GM18861 (cell line): ENCODE measurements around the gene PLCD3.

ENCODE experiments used
- ATAC-seq: cut with Tn5 transposase; IDR thresholded peaks from one replicate; pipeline ENCODE4 v1.9.1; 2021; ENCODE audit not compliant: unreplicated experiment

Gene PLCD3

DNA sequence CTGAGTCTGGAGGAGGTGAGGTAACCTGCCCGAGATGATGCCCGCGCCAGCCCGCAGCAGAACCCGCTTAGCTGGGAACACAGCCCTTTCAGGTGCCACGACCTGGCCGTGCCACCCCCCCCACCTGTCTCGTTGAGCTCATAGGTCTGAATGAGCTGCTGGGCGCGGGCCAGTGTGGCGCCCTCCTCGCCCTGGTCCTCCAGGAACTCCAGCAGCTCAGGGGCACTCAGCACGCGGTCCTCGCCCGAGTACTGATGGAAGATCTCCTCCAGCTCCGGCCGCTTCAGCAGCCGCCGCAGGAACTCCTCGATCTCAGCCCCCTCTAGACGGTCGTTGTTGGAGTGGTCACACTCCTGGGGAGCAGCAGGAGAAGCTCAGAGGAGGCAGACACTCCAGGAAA lies 13.6 kb downstream of the PLCD3 start:
- no peak for ATAC-seq

DNA sequence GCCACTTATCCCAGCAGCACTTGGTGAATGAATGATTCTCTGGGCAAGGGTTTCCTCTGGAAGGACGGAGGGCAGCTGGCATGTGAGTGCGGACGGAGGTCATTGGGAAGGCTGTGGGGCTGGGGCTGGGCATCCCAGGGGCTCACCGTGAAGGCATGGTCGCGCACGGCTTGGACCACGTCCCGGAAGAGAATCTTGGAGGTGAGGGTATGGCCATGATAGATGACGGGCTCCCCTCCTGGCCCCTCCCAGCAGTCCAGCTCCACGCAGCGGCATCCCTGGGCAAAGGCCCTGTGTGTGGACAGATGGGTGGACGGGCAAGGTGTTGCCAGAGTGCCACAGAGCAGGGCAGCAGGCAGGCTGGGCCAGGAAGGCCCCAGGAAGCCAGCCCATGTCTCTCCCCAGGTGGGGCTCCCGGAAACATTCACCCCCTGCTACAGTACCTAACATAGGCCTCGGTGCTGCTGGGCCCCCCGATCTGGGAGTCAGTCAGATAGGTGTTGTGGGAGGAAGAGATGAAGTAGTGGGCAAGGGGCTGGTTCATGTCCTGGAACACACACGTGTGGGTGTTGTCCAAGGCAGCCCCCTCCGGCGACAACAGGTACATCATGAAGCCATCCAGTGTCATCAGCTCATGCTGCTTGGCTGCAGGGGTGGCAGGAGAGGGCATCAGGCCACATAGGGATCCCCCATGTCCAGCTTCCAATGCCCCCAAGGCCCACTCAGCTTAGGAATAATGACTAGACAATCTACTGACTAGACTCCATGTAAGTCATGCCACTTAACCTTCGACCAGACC lies 14.3 kb downstream of the PLCD3 start:
- ATAC-seq = no peak

DNA sequence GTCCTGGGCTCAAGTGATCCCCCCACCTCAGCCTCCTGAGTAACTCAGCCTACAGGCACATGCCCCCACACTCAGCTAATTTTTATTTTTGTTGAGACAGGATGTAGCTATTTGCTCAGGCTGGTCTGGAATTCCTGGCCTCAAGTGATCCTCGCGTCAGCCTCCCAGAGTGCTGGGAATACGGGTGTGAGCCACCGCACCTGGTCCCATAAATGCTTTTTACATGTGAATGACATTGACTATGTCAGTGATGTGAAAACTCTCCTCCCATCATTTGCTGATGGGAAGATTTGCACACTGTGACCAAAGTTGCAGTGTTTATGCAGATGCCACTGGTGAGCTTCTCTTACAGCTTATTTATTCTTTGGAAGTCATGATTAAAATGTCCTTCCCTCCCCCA lies 15.0 kb downstream of the PLCD3 start:
- ATAC-seq = no peak

DNA sequence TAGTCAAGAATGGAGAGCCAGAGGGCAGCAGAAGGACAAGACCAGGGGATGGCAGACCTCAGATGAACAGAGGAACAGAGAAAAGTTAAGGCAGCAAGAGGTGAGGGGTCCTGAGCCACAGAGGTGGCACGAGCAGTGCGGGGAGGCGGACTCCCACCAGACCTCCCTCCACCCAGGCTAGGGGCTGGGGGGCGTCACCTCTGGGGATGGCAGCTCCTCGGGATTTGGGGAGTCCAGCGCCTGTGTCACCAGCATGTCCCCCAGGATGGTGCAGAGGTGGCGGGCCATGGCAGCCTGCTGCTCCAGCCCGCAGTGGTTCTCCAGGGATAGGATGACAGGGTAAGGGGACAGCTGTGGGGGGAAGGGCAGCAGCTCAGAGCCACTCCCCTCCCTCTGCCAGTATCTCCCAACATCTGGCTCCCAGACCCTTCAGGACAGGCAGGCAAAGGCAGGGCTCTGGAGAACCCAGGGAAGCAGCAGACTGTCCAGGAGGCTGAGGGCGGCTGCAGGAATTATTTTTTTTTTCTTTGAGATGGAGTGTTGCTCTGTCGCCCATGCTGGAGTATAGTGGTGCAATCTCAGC lies 15.8 kb downstream of the PLCD3 start:
- no peak for ATAC-seq

DNA sequence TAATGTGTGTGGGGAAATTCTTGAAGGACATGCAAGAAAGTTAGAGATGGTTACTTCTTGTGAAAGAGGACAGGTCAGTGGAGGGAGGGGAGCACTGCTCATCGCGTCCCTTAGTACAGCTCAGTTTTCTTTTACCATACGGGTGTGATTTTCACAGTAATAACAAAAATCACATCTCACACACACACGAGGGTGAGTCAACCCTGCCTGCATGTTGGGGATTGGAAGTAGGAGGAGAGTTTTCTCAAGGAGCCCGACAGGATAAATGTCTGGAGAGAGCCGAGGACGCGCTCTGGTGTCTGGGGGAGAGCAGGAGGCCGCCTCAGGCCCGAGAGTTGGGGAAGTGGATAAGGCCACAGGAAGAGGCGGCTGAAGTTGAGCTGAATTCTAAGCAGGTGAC lies 16.4 kb downstream of the PLCD3 start:
- no peak for ATAC-seq

DNA sequence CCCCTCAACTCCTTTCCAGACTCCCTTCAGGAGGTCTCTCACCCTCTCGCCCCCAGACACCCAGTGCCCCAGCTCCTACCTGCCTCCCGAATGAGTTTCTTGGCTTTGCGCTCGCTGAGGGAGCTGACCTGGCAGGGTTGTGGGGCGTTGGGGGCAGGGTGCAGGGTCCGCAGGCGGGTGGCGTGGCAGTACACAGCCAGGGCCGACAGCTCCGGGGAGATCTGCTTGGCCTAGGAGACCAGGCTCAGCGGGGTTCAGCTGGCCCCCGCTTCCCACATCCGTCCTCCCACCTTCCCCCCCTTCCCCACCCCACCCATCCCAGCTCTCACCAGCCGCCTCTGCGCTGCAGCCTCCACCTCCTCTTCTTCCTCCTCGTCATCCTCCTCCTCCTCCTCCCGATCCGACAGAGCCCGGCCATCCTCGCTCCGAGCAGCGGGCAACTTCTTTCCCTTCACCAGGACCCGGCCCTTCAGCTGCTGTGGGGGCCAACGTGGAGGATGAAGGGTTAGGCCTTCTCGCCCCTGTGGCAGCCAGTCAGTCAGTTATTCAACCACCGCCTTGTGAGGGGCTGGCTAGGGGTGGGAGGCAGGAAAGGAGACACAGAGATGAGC lies 17.2 kb downstream of the PLCD3 start:
- ATAC-seq = no peak

DNA sequence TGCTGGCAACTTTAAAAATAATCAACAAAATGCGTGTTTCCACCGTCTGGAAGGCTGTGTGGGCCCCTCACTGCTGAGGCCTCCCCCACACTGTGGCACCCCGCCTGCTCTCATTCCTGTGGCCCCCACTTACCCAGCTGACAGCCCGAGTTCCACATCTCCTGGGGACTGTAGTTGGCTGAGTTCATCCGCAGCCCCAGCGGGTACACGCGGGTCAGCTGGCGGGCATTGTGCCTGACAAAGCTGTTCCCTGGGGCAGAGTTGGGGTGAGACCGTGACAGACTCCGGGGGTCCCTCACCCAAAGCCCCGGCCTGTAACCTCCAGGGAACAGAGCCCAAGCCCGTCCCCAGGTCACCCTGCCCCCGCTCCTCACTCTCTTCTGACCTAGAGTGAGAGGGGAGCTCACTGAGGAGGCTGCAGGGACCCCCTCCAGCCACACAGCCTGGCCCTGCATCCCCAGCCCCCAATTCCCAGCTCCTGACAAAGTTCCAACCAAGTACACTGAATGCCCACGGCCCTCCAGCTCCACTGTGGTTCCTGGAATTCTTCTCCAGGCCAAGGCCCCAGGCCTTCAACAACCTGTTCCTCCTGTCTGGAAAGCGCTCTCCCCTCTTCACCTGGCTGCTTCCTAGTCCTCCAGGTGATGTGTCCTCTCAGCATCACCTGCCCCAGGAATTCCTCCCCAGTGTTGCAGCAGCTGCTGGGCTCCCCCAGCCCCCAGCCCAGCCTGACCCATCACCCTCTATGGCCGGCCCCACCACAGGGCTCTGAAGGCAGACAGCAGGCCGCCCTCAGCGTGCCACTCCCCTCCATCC lies 18.0 kb downstream of the PLCD3 start:
- ATAC-seq = no peak

DNA sequence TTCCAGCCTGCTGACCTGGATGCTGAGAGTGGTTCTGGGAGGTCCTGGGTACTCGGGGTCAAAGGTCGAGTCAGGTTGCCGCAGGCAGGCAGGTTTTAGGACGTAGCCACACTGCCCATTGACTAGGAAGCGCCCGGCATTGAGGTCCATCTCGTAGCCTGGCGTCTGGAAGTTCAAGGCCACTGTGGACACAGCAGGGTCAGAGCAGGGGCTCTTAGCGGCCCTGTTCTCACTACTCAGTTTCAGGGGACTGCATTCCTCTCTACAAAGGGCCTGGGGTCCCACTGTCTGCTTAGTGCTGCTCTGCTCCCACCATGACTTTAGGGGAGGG lies 18.9 kb downstream of the PLCD3 start:
- no peak for ATAC-seq

DNA sequence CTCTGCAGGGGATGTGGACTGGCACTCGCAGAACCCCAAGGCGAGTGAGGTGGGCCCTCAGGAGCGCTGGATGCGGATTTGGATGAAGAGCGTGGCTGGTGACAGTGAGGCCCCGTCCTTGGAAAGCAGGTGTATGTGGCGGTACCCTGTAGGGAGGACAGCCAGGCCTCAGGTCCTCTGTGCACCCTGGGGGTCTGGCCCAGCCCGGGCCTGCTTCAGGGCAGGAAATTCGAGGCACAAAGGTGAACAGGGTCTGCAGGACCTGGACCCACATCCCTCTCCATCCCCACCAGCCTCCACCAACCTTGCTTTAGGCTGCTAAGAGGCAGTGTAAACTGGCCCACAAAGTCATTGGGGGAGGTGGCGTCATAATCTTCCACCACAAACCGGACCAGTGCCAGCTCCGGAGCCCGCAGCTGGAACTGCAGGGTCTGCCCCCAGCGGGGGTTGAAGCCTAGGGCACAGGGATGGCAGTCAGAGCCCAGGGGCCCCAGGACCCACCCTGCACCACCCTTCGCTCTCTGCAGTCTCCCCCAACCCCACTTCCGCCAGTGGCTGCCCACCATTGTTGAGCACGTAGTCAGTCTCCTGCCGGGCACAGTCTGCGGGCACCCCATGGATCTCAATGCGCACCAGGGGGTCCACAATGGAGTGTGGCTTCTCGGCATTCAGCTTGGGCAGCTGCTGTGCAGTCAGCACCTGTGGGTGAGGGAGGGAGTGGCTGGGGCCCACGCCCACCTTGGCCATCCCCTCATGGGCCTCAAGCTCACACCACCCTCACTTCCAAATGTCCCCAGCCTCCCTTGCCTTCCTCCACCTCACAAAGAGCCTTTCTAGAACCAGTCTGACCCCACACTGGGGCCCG lies 19.5 kb downstream of the PLCD3 start:
- no peak for ATAC-seq

DNA sequence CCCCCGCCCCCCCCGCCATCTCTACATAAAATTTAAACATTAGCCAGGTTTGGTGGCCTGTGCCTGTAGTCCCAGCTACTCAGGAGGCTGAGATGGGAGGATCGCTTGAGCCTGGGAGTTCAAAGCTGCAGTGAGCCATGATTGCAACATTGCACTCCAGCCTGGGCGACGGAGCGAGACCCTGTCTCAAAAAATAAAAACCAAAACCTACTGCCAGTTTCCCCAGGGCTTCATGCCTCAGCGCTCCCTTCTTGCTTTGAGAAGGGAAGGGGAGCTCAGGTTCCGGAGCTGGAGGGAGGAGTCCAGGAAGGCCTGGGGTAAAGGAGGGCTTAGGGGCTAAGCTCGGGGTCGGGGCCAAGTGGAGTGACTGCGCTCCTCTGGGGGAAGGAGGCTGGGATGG lies 20.5 kb downstream of the PLCD3 start:
- no peak for ATAC-seq

DNA sequence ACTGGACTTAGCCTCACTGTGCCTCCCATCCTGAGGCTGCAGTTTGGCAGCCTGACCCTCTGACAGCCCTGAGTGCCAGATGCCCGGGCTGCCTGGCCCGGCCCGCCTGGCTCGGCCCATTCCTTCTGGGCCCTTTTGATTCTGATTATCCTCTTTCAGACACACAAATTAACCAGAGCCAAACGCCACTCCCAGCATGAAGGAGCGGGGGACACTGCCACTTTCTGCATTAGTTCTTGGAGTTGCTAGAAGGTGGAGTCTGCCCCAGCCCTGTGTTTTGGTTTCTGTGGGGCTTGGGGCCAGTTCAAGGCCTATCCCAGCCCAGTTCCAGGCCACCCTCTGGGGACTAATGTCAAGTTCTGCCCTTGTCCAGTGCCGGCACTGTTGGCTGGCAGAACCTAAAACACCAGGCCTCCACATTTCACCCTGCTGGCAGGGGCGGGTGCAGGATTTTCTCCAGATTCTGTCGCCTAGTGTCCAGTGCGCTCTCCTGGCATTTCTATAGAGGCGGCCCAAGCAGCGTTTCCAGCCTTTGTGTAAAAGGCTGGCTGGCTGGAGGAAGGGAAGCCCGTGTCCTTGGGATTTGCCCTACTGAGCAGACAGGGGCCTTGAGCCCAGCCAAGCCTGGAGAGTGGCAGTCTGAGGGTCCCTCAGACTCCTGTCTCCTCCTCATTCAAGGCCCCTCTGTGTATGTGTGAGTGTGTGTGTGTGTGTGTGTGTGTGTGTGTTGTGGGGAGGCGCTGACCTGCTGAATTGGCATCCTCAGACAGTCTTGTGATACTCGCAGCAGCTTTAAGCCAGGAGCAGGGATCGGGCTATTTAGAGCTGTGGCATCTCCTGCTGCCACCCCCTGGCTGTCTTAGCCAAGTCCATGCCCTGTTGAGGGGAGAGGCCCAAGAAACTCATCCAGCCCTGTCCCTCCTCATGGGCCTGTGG lies 21.4 kb downstream of the PLCD3 start:
- no peak for ATAC-seq

DNA sequence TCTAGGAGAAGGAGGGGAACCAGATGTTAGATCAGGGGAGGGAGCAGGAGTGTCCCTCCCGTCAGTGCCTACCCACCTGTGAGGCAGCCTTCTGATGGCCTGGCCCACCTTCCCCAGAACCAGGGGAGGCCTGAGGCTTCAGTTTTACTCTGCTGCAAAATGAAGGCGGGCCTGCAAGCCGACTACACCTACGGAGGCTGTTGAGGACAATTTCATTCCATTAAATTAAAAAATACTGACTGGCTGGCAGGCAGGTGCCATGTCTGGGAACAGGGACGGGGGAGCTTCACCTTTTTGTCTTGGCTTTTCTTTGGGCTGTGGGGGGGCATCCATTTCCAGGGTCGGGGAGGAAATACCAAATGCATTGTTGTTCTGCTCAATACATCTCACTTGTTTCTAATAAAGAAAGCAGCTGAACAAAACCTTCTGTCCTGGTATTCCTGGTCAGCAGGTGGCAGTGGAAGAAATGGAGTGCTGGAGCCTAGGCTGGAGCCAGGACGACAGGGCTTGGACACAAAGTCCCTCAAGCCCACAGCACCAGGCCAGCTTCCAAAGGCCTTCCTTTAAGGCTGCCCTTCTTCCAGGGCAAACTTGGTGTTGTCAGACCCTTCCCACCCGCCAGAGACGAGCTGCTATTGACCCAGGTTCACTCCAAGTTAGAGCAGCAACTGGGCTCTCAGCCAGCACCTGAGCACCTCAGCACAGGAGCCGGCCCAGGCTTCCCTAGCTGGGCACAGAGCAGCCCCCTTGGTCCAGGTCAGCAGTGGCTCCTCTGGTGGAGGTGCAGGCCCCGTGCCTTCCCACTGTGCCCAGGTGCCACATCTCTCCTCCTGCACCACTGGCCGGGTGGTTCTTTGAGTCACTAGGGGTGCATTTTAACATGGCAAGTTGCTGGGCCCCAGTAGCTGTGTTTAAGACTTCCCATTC lies 23.5 kb downstream of the PLCD3 start:
- ATAC-seq = no peak

DNA sequence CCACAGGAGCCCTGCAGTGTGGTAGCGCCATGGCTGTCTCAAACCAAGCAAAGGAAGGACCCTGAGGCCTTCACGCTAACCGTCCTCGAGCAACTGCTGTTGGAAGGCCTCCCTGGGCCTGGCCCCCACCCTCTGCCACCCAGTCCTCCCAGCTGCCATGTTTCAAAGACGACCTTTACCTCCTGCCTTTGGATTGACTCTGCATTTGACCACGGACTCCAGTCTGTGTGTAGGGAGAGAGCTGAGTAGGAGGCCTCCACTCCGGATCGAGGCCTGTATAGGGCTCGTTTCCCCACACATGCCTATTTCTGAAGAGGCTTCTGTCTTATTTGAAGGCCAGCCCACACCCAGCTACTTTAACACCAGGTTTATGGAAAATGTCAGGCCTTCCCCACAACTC lies 24.3 kb downstream of the PLCD3 start:
- no peak for ATAC-seq

DNA sequence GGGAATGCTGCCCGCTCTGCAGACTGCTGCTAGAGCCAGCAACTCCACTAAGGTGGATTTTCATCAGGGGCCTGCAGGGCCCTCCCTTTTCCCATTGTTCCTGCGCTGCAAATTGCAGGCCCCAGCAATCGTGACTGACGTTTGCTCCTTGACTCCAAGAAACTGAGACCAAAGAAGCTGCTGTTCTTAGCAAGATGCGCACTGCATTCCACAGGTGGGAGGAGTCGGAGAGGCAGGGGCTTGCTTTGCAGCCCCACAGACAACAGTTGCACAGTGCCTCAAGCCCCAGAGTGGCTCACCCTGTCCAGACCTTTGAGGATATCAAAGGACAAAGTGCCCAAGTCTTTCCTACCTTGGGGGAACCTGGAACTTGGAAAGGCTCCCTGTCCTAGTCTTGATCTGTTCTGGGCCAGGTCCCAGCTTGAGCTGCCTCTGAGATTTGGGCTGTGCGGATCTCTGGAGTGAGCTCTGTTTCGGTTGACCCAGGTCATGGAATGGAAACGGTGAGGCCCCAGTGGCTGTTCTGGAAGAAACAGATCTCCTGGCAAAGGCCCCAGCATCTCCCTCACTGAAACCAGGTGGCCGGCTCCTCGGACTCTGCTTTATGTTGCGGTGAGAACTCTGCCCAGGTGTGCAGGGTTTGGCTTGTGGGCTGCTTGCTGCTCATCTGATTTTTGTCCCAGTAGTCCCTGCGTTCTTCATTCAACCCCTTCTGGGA lies 24.9 kb downstream of the PLCD3 start:
- ATAC-seq = no peak

DNA sequence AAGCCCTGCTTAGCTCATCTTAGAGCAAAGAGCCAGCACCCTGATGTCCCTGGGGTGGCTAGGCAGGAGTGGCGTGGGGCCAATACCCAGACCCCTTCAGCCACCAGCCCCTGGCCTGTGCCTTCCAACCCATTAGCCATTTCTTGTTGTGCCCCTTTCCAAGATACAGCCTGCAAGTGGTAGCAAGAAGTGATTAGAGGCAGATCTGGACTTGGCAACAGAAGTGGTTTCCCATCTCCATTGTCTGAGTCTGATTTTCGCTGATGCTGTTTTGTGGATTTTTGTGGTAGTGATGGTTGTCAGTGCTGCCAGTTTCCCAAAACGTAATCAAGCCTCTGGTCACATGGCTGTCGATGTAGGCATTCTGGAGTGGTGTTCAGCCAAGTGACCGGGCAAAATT lies 25.7 kb downstream of the PLCD3 start:
- no peak for ATAC-seq

DNA sequence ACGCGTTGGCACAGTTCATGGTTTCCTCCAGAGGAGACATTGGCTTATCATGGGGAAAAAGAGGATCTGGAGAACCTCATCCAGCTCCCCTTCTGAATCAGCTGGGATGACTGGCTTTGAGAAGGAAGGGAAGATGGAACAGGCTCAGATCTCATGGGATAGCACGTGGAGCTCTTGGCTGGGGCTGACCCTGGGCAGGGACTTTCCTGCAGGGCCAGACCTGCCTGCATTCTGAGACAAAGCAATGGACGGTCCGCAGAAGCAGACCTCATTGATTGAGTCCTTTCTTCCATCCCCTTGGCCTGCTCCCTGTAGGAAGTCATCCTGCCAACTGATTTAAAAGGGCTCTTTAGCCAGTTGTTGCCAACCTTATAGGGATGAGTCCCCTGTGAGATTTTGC lies 26.2 kb downstream of the PLCD3 start:
- no peak for ATAC-seq

DNA sequence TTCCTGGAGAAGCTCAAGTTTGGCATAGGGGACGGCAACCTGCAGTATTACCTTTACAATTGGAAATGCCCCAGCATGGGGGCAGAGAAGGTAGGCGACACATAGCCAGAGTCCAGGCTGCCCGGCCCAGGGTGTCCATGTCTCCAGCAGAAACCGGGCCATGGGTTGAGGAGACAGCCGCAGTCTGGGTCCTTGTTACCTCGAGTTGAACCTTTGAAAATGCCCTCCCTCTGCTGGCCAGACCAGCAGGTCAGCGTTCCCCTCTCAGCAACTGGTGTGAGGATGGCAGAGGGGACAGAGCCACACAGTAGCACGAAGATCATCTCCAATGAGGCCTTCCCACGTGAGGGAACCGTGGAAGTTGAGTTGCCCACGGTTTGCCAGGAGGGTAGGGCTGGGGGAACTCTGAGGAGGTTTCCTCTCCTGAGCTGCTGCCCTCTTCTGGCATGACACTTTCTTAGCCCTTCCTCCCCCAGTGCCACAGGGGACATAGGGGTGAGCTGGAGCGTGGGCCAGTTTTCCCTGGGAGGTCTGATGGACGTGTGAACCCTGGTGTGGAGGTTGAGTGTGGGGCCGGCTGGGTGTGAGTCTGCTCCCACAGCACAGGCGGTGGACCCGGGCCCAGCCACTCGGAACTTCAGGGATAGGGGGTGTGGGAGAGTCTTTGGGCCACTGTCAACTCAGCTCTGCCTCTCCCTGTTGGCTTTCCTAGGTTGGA lies 27.2 kb downstream of the PLCD3 start:
- no peak for ATAC-seq
